HG03469 (cell line): Measurements from ENCODE around the gene REC114.
"Not testable (repeated sequence)": the region's sequence is repeated elsewhere in the genome, so short reads cannot be mapped to it uniquely, and the experiment has no call there.

Experiments used
- ATAC-seq: cut with Tn5 transposase; IDR thresholded peaks from one replicate; pipeline ENCODE4 v1.9.1; 2021; ENCODE audit warnings: mild to moderate bottlenecking, moderate library complexity, moderate number of reproducible peaks; ENCODE audit not compliant: unreplicated experiment

Gene REC114

GRCh38 chr15:73573037-73573436 lies 130.1 kb downstream of the REC114 start:
- no peak for ATAC-seq

GRCh38 chr15:73573572-73573971 lies 130.6 kb downstream of the REC114 start:
- no peak for ATAC-seq

GRCh38 chr15:73575636-73576247 lies 132.8 kb downstream of the REC114 start:
- ATAC-seq, result no peak

GRCh38 chr15:73577593-73577992 lies 134.6 kb downstream of the REC114 start:
- not testable (repeated sequence) for ATAC-seq

- no peak for ATAC-seq
Measured at GRCh38 chr15:73578026-73578425, 135.1 kb downstream of the REC114 start.

- no peak for ATAC-seq
Measured at GRCh38 chr15:73582851-73583379, 140.0 kb downstream of the REC114 start.

GRCh38 chr15:73583544-73583943 lies 140.6 kb downstream of the REC114 start:
- ATAC-seq, result no peak

- ATAC-seq, result no peak
Measured at GRCh38 chr15:73584699-73585420, 141.9 kb downstream of the REC114 start.

- ATAC-seq, result no peak
Measured at GRCh38 chr15:73585871-73586654, 143.1 kb downstream of the REC114 start.

GRCh38 chr15:73589766-73590165 lies 146.8 kb downstream of the REC114 start:
- ATAC-seq, result no peak

GRCh38 chr15:73590263-73590662 lies 147.3 kb downstream of the REC114 start:
- ATAC-seq, result no peak

- ATAC-seq, result no peak
Measured at GRCh38 chr15:73593304-73594074, 150.5 kb downstream of the REC114 start.

GRCh38 chr15:73594109-73594508 lies 151.1 kb downstream of the REC114 start:
- no peak for ATAC-seq

GRCh38 chr15:73596174-73596573 lies 153.2 kb downstream of the REC114 start:
- no peak for ATAC-seq

- no peak for ATAC-seq
Measured at GRCh38 chr15:73597036-73597638, 154.2 kb downstream of the REC114 start.

GRCh38 chr15:73598530-73599160 lies 155.7 kb downstream of the REC114 start:
- no peak for ATAC-seq

GRCh38 chr15:73599934-73600333 lies 157.0 kb downstream of the REC114 start:
- no peak for ATAC-seq

GRCh38 chr15:73600413-73601335 lies 157.7 kb downstream of the REC114 start:
- ATAC-seq, result no peak
